GM19023 (cell line): ENCODE data around the gene ABR.

Experiments
- ATAC-seq: cut with Tn5 transposase; IDR thresholded peaks from one replicate; pipeline ENCODE4 v1.9.1; 2021; ENCODE audit warnings: mild to moderate bottlenecking, moderate library complexity; ENCODE audit not compliant: unreplicated experiment

ABR gene

GRCh38 chr17:1034652-1035210, 145.1 kb downstream of the ABR start:
- no peak for ATAC-seq

- ATAC-seq: no peak
These were observed 146.3 kb downstream of the ABR start for GRCh38 chr17:1033503-1033902.

- ATAC-seq: no peak
These were observed 147.4 kb downstream of the ABR start for GRCh38 chr17:1032391-1032790.

GRCh38 chr17:1031711-1032110, 148.1 kb downstream of the ABR start:
- ATAC-seq: no peak

- ATAC-seq: no peak
These were observed 148.9 kb downstream of the ABR start for GRCh38 chr17:1030684-1031532.

DNA sequence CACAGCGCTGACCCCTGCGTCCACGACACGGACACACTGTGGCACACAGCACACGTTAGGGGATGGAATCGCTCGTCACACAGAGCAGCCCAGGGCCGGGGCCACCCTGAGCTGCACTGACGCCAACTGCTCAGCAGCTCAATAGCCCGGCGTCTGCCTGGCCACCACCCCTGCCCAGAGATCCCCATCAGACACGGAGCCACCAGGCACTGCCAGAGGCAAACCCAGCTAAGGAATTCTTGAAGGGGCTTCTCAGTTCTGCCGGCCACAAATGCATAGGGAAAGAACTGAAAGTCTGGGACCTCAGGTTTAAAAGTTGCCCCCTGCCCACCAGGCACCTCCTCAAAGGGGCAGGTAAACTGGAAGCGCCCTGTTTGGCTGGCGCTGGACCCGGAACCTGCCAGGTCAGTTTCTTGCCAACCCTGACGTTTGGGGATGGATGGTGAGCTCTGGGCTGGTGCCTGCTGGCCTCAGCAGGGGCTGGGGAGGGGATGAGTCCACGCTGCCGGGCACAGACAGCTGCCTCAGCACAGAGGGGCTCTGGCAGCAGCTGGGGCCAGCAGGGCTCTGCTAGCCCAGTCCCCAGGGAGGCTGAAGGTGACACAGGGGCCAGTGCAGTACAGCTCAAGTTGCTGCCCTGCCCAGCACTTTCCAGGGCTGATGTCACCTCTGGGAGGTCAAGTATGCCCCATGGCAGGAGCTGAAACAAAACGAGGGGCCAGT, 149.7 kb downstream of the ABR start:
- ATAC-seq: no peak

- ATAC-seq: no peak
These were observed 150.4 kb downstream of the ABR start for GRCh38 chr17:1029196-1029921.

DNA sequence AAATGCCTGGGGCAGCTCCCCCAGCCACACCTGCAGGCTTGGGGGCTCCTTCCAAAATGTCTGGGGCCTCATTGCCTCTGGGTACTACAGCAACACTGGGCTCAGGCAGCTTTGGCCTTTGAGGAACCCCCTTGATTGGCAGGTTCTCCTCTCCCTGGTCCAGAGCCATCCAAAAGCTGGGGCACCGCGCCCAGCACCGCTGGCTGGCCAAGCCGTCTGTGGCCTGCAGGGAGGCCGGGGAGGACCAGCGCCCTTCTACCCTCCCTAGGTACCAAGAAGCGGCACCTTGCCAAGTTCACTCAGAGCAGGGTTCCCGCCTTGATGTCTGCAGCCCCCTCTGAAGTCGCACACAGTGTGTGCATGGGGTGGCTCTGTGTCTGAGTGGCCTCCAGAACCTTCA, 152.7 kb downstream of the ABR start:
- no peak for ATAC-seq

DNA sequence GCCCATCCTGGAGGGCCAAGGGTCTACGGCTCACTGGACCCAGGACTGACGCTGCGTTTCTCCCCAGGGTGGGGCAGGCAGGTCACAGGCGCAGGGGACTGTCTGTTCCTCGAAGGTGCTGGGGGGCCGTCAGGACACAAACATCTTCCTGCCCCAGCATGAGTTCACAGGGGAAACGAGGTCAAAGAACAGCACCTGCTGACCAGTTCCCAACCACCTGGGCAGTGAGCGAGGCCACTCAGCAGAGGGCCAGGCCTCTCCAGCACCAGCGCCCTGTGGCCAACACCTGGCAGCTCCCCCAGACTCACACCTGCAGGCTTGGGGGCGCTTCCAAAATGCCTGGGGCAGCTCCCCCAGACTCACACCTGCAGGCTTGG, 153.2 kb downstream of the ABR start:
- ATAC-seq: no peak

DNA sequence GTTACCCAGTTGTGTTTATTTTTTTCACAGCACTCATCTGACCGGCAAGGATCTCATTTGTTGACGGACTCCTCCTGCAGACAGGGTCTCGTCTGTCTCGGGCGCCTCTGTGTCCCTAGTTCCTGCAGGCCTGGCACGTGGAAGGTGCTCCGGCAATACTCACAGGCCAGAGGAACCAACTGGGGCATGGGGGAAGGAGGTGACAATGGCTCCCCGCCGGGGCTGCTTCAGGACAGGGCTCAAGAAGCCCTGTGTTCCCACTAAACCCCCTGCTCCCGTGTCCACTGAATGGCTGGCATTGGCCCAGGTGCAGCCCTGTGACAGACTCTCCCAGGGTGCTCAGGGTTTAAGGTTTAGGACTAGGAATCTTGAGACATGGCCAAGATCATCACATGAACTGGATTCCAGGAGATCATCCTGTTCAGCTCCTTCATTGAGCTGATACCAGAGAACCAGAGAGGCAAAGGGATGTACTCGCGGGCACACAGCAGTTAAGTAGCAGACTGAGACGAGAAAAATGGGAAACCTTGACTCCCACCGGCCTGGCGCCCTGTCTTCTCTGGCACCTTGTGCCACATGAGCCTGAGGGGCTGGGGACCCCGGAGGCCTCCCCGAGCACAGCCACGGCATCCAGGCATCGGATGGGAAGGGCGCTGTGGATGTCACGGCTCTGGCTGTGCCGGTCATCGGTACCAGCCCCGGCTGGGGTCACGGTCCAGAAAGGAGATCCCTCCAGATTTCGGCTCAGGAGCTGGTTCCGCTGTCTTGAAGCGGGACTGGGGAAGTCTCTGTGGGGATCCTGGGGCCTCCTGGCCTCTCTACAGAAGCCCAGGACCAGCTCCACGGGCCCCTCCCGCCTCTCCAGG, 153.8 kb downstream of the ABR start:
- ATAC-seq: no peak

DNA sequence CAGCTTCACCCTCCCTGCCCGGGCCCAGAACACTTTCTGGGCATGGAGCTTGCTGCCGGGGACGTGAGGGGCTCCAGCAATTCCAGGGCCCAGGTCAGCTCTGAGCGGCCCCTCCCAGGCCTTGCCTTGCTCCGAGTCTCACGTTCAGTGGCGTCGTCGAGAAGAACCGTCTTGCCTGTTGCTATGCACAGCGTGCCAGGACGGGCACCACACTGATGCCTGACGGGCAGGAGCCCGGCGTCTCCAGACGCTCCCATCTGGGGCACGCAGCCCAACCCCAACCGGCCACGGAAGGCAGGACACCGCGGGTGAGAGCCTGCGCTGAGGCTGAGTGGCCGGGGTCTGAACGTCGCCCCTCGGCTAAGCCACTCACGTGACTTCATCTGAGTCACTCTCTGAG, 155.7 kb downstream of the ABR start:
- ATAC-seq: no peak

DNA sequence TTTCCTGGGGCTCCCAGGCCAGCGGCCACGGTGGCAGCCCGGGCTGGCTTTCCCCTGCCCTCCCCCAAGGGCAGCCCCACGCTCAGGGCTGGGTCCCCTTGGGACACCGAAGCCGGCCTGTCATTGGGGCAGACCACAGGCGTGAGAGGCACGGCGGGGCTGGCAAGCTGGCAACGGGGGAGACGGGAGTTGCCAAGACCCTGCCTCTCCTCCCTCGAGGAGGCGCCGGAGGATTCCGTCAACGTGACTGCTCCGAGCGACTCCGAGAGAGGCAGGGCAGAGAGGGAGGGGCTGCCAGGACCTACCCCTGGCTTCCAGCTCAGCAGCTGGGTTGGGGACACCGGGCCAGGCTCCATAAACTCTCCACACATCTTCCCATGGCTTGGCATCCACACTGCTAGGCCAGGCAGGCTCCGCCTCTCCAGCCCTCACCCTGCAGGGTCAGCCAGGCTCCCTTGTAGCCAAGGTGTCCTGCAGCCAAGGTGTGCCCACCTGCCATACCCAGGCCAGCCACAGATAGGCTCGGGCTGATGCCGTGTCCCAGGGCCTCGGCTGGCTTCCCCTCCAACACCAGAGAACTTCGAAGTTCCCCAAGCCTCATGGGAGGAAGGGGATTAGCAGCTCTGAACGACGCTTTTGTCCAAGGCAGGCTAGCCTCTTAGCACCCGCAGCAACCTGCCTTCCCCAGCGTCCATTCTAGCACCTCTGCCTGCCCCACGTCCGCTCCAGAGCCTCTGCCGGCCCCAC, 157.3 kb downstream of the ABR start:
- no peak for ATAC-seq

DNA sequence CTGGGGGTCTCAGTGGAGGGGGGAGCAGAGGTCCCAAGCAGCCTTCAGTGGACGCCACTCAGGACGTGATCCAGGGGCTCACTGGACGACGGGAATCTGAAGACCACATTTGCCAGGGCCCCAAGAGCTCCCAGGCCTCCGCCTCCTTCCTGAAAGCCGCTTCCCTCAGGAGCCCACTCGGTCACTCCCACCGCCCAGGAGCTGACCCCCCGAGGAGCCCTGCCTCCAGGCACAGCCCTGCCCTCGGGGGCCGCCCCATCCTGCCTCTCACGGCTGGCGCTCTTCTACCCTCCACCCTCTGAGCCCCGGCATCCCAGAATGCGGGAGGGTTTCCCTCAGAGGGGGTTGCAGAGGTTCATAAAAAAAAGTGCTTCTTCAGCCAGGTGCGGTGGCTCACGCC, 158.6 kb downstream of the ABR start:
- no peak for ATAC-seq

- ATAC-seq: no peak
These were observed 160.3 kb downstream of the ABR start for GRCh38 chr17:1019451-1019850.

GRCh38 chr17:1018547-1018946, 161.2 kb downstream of the ABR start:
- no peak for ATAC-seq

DNA sequence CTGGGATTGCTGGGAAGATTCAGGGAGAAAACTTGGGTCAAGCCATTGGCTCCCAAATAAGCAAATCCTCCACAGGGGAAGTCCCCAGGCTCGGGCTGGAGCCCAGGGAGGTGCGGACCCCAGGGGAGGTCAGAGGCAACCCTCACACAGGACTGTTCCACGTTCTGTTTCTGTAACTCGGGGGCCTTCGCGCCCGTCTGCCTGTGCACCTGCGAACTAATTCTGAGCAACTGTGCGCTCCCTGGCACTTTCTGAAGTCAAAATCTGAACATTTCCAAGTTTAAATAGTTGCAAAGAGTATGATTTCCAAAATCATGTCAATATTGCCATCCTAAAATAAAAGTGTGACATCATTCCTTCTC, 166.1 kb downstream of the ABR start:
- no peak for ATAC-seq

- no peak for ATAC-seq
These were observed 166.7 kb downstream of the ABR start for GRCh38 chr17:1012823-1013728.

- no peak for ATAC-seq
These were observed 167.7 kb downstream of the ABR start for GRCh38 chr17:1011760-1012735.
